Rectal smooth muscle tissue (tissue), 1 donor: ENCODE measurements around the gene CLIC1.

Experiments
- H3K27ac ChIP-seq: one replicate; pipeline ENCODE4 v1.7.0; 2013; ENCODE audit warnings: low read depth, low read length, inconsistent platforms
- H3K27me3 ChIP-seq: one replicate; pipeline ENCODE4 v1.7.0; 2013; ENCODE audit warnings: low read length; ENCODE audit not compliant: control insufficient read depth, insufficient read depth
- H3K36me3 ChIP-seq: one replicate; pipeline ENCODE4 v1.7.0; 2013; ENCODE audit warnings: low read length; ENCODE audit not compliant: control insufficient read depth, insufficient read depth
- H3K4me1 ChIP-seq: one replicate; pipeline ENCODE4 v1.7.0; 2013; ENCODE audit warnings: low read length; ENCODE audit not compliant: control insufficient read depth, insufficient read depth
- H3K4me3 ChIP-seq: one replicate; pipeline ENCODE4 v1.7.0; 2013; ENCODE audit warnings: low read length
- H3K9ac ChIP-seq: one replicate; pipeline ENCODE4 v1.7.0; 2013; ENCODE audit warnings: low read length

CLIC1 gene

GRCh38 chr6:31730631-31731086 is 5.7 kb downstream of the CLIC1 start:
- Histone ChIP-seq H3K4me3 (peak overlapping the region; percentile 82), H3K27ac (peak overlapping the region; percentile 97), H3K4me1 (peaks cover 13% of the 10 kb centered on the region), H3K9ac (no peak overlapping the region), H3K27me3 (no peaks in the 10 kb centered on the region), H3K36me3 (peaks cover 39% of the 10 kb centered on the region)

GRCh38 chr6:31729979-31730630 is 6.2 kb downstream of the CLIC1 start:
- H3K9ac ChIP-seq: peak overlapping the region; percentile 25
- peaks cover 13% of the 10 kb centered on the region for H3K4me1 ChIP-seq
- H3K27me3 ChIP-seq: no peaks in the 10 kb centered on the region
- H3K27ac ChIP-seq: peak overlapping the region; percentile 97
- H3K4me3 ChIP-seq: peak overlapping the region; percentile 82
- H3K36me3 ChIP-seq: peaks cover 41% of the 10 kb centered on the region

- Histone ChIP-seq H3K27me3 (no peaks in the 10 kb centered on the region), H3K4me3 (peak overlapping the region; percentile 82), H3K9ac (peak overlapping the region; percentile 76), H3K27ac (peak overlapping the region; percentile 97), H3K4me1 (peaks cover 11% of the 10 kb centered on the region), H3K36me3 (peaks cover 41% of the 10 kb centered on the region)
Measured at GRCh38 chr6:31729515-31729978, 6.8 kb downstream of the CLIC1 start.

GRCh38 chr6:31728767-31729514 is 7.4 kb downstream of the CLIC1 start, which contains the start of gene DDAH2:
Gene DDAH2, minus strand, starts transcription at chr6:31729299. Its CDS starts 138 bp downstream, at chr6:31729161.
- Histone ChIP-seq H3K36me3 (peaks cover 36% of the 10 kb centered on the region), H3K9ac (peak within 1 kb of the TSS; percentile 76)

GRCh38 chr6:31727717-31728671 is 8.3 kb downstream of the CLIC1 start:
- H3K27ac ChIP-seq: peak overlapping the region; percentile 97

More at GRCh38 chr6:31728767-31729514, 7.4 kb downstream of the CLIC1 start, which contains the start of gene DDAH2:
- H3K27ac ChIP-seq: peak within 1 kb of the TSS; percentile 97
- H3K27me3 ChIP-seq: no peaks in the 10 kb centered on the region
- peaks cover 6% of the 10 kb centered on the region for H3K4me1 ChIP-seq
- peak within 1 kb of the TSS; percentile 82 for H3K4me3 ChIP-seq

GRCh38 chr6:31727034-31727716 is 9.2 kb downstream of the CLIC1 start:
- no peak overlapping the region for H3K4me3 ChIP-seq
- peaks cover 6% of the 10 kb centered on the region for H3K4me1 ChIP-seq
- peak overlapping the region; percentile 3 for H3K27ac ChIP-seq
- no peaks in the 10 kb centered on the region for H3K27me3 ChIP-seq
- peaks cover 25% of the 10 kb centered on the region for H3K36me3 ChIP-seq
- peak overlapping the region; percentile 1 for H3K9ac ChIP-seq

More at GRCh38 chr6:31727717-31728671, 8.3 kb downstream of the CLIC1 start:
- Histone ChIP-seq H3K36me3 (peaks cover 29% of the 10 kb centered on the region), H3K9ac (peak overlapping the region; percentile 76), H3K4me3 (peak overlapping the region; percentile 82), H3K4me1 (peaks cover 6% of the 10 kb centered on the region), H3K27me3 (no peaks in the 10 kb centered on the region)

- no peaks in the 10 kb centered on the region for H3K27me3 ChIP-seq
- peaks cover 6% of the 10 kb centered on the region for H3K4me1 ChIP-seq
- no peak overlapping the region for H3K27ac ChIP-seq
- peaks cover 17% of the 10 kb centered on the region for H3K36me3 ChIP-seq
- no peak overlapping the region for H3K4me3 ChIP-seq
- H3K9ac ChIP-seq: no peak overlapping the region
Measured at GRCh38 chr6:31725502-31726350, 10.6 kb downstream of the CLIC1 start.

- Histone ChIP-seq H3K36me3 (peaks cover 17% of the 10 kb centered on the region), H3K4me3 (no peak overlapping the region), H3K27ac (no peak overlapping the region), H3K4me1 (peaks cover 6% of the 10 kb centered on the region), H3K9ac (no peak overlapping the region), H3K27me3 (no peaks in the 10 kb centered on the region)
Measured at GRCh38 chr6:31723980-31724691, 12.2 kb downstream of the CLIC1 start.

- H3K4me1 ChIP-seq: peaks cover 6% of the 10 kb centered on the region
- H3K9ac ChIP-seq: no peak within 1 kb of the TSS
- H3K36me3 ChIP-seq: peaks cover 17% of the 10 kb centered on the region
- H3K4me3 ChIP-seq: no peak within 1 kb of the TSS
- no peaks in the 10 kb centered on the region for H3K27me3 ChIP-seq
- H3K27ac ChIP-seq: no peak within 1 kb of the TSS
Measured at GRCh38 chr6:31723245-31723979, 12.9 kb downstream of the CLIC1 start, which contains the start of gene MPIG6B. Gene MPIG6B, plus strand, starts transcription at chr6:31723373. Its CDS starts 11 bp downstream, at chr6:31723384.

- Histone ChIP-seq H3K27ac (no peak overlapping the region), H3K9ac (no peak overlapping the region), H3K27me3 (no peaks in the 10 kb centered on the region), H3K4me1 (no peaks in the 10 kb centered on the region), H3K36me3 (peaks cover 16% of the 10 kb centered on the region), H3K4me3 (no peak overlapping the region)
Measured at GRCh38 chr6:31722173-31722572, 14.2 kb downstream of the CLIC1 start.
